Measurements from ENCODE around the gene SNCA. TPM values are rescaled to one million over a fixed set of nuclear protein-coding genes. Genes with fewer than 3 reads are reported as not detected.

The SNCA gene
- total RNA-seq, 1 donor from 2014 or later: 0.19 TPM

GRCh38 chr4:89707467-89707866, 129.5 kb downstream of the SNCA start:
- DNase-seq (ENCODE audit: low read depth): no peak

GRCh38 chr4:89704651-89705395, 132.1 kb downstream of the SNCA start:
- peak; percentile 13 for DNase-seq (ENCODE audit: low read depth)

GRCh38 chr4:89703829-89704590, 133.0 kb downstream of the SNCA start:
- no peak for DNase-seq (ENCODE audit: low read depth)

- no peak for DNase-seq (ENCODE audit: low read depth)
These were observed 136.1 kb downstream of the SNCA start for GRCh38 chr4:89700766-89701423.

GRCh38 chr4:89685690-89686089, 151.3 kb downstream of the SNCA start:
- DNase-seq (ENCODE audit: low read depth): peak; percentile 10

- DNase-seq (ENCODE audit: low read depth): no peak
These were observed 151.7 kb downstream of the SNCA start for GRCh38 chr4:89685277-89685676.

- no peak for DNase-seq (ENCODE audit: low read depth)
These were observed 152.4 kb downstream of the SNCA start for GRCh38 chr4:89684536-89684935.

GRCh38 chr4:89682808-89683207, 154.2 kb downstream of the SNCA start:
- DNase-seq (ENCODE audit: low read depth): no peak

GRCh38 chr4:89681671-89682070, 155.3 kb downstream of the SNCA start:
- no peak for DNase-seq (ENCODE audit: low read depth)

- DNase-seq (ENCODE audit: low read depth): no peak
These were observed 155.7 kb downstream of the SNCA start for GRCh38 chr4:89681219-89681618.

- DNase-seq (ENCODE audit: low read depth): no peak
These were observed 162.0 kb downstream of the SNCA start for GRCh38 chr4:89674876-89675459.

Other genes starting within 250 kb of the SNCA start
- gene MMRN1, start 57.7 kb upstream of the SNCA start, total RNA-seq: not detected in 2 replicates